Neural progenitor cell (in vitro differentiated cells): ENCODE results near the gene NAA60. TPM values are rescaled to one million over a fixed set of nuclear protein-coding genes. Genes with fewer than 3 reads are reported as not detected.
A peak's percentile ranks its signal among the peaks of the same experiment; 100 is the strongest.
"Not testable (repeated sequence)": the region's sequence is repeated elsewhere in the genome, so short reads cannot be mapped to it uniquely, and the experiment has no call there.

Experiments
- DNase-seq: peaks from one replicate; pipeline ENCODE4 v3.0.0-alpha.2; 2016; ENCODE audit warnings: low spot score
- H2AFZ ChIP-seq: fragments of 200-600 bp; sonication (generic); replicated peaks from 2 replicates; pipeline ENCODE4 v1.6.1; 2016; ENCODE audit warnings: antibody characterized with exemption
- H3F3A ChIP-seq: fragments of 200-600 bp; sonication (generic); 2 replicates; pipeline ENCODE4 v1.6.1; 2016; ENCODE audit warnings: antibody characterized with exemption, low read depth
- H3K27ac ChIP-seq: fragments of 200-600 bp; sonication (generic); 2 replicates; pipeline ENCODE4 v1.5.1; 2016; ENCODE audit warnings: mild to moderate bottlenecking
- H3K27me3 ChIP-seq: fragments of 200-600 bp; sonication (generic); 2 replicates; pipeline ENCODE4 v1.6.1; 2016; ENCODE audit warnings: mild to moderate bottlenecking, moderate library complexity
- H3K36me3 ChIP-seq: fragments of 200-600 bp; sonication (generic); 2 replicates; pipeline ENCODE4 v1.5.1; 2016
- H3K4me1 ChIP-seq: fragments of 200-600 bp; sonication (generic); 2 replicates; pipeline ENCODE4 v1.6.1; 2016; ENCODE audit warnings: mixed run types
- H3K4me2 ChIP-seq: fragments of 200-600 bp; sonication (generic); 2 replicates; pipeline ENCODE4 v1.6.1; 2016
- H3K4me3 ChIP-seq: fragments of 200-600 bp; sonication (generic); 2 replicates; pipeline ENCODE4 v1.5.1; 2016
- H3K79me2 ChIP-seq: fragments of 200-600 bp; sonication (generic); 2 replicates; pipeline ENCODE4 v1.6.1; 2016; ENCODE audit warnings: low read depth
- H3K9ac ChIP-seq: fragments of 200-600 bp; sonication (generic); 2 replicates; pipeline ENCODE4 v1.6.1; 2016
- H3K9me3 ChIP-seq: fragments of 200-600 bp; sonication (generic); 2 replicates; pipeline ENCODE4 v1.5.1; 2016; ENCODE audit warnings: low read depth
- H4K20me1 ChIP-seq: fragments of 200-600 bp; sonication (generic); 2 replicates; pipeline ENCODE4 v1.6.1; 2016; ENCODE audit warnings: low read depth
- H3K27ac Mint-ChIP-seq: 3 replicates; pipeline ENCODE4 v1.8.0; 2021; ENCODE audit warnings: mixed read lengths
- H3K27me3 Mint-ChIP-seq: 2 replicates; pipeline ENCODE4 v1.8.0; 2022; ENCODE audit warnings: low read depth, mild to moderate bottlenecking, inconsistent platforms, moderate library complexity, mixed read lengths; ENCODE audit not compliant: insufficient read depth
- H3K36me3 Mint-ChIP-seq: 3 replicates; pipeline ENCODE4 v1.8.0; 2021; ENCODE audit warnings: mixed read lengths
- H3K4me1 Mint-ChIP-seq: 3 replicates; pipeline ENCODE4 v1.8.0; 2021; ENCODE audit warnings: mixed read lengths
- H3K4me3 Mint-ChIP-seq: 3 replicates; pipeline ENCODE4 v1.8.0; 2021; ENCODE audit warnings: mild to moderate bottlenecking, moderate library complexity, mixed read lengths
- H3K9me3 Mint-ChIP-seq: 3 replicates; pipeline ENCODE4 v1.8.0; 2020; ENCODE audit warnings: mixed read lengths
- EZH2 ChIP-seq: fragments of 200-600 bp; sonication (generic); IDR thresholded peaks from 2 replicates; pipeline ENCODE4 v1.6.1; 2017; ENCODE audit warnings: antibody characterized with exemption, mild to moderate bottlenecking, moderate library complexity
- EZH2phosphoT487 ChIP-seq: fragments of 200-600 bp; sonication (generic); IDR thresholded peaks from 2 replicates; pipeline ENCODE4 v1.6.1; 2017; ENCODE audit warnings: antibody characterized with exemption
- total RNA-seq: library from RNA; depleted of rRNA; stranded (reverse); fragments of >200 nt; gene quantifications from 2 replicates; pipeline ENCODE4 v1.2.3, GENCODE V29; 2015; ENCODE audit warnings: low replicate concordance
- TF ChIP-seq, protein P1 (sequence below): fragments of 200-600 bp; sonication (generic); IDR thresholded peaks from 2 replicates; pipeline ENCODE4 v1.5.1; 2017; ENCODE audit warnings: antibody characterized with exemption, mild to moderate bottlenecking

The NAA60 gene
- total RNA-seq, 1 donor from 2014 or later: 14.8 TPM

DNA sequence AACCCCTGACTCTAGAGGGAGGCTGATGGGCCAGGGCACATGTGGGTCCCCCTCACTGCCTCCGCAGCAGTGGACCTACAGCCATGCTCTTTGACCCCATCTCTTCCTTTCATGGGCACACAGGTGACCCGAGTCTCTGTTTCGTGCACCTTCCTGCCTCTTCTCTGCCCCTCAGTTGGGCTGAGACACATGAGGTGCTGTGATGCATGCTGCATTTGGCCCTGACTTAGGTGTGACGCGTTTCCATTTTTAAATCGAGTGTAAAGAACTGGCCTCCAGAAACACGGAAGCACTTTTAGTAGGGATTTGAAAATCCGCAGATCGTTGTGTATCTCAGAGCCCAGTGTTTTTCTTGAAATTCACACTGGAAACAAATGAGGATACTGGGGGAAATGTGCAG lies 27.2 kb downstream of the NAA60 start:
- H3K27me3 Mint-ChIP-seq: peaks cover 6% of the 10 kb centered on the region
- H3K27ac Mint-ChIP-seq: peak overlapping the region; percentile 42
- peaks cover 34% of the 10 kb centered on the region for H4K20me1 ChIP-seq

DNA sequence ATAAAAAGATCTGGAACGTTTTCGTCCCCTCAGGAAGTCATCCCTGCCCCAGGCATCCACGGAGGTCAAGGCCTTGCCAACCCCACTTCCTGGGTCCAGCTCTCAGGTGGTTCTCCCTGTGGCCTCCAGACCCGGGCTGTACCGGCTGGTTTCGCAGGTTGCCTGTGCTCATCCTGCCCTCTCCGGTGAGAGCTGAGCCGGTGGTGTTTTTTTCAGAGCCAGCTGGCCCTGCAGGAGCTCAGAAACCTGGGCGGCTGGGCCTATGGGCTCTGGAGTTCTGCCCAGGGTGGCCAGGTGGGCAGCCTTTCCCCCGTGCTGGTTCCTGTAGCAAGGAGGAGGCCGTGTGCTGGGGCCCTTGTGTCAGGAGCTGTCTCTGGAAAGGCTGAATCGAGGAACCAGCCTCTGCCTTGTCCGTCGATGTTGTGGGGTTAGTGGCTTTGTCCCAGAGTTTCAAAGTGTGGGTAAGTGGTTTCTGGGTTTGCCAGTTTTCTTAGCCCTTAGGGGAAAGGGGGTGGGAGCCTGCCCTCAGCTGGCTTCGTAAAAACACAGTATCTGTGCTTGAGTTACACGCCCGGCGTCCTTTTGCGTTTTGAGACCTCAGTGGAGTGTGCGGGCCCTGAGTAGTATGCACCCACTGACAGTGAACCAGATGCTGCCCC lies 28.2 kb downstream of the NAA60 start:
- peaks cover 93% of the 10 kb centered on the region for H3K79me2 ChIP-seq
- H3K9me3 ChIP-seq: no peaks in the 10 kb centered on the region
- H3K27me3 Mint-ChIP-seq: peaks cover 3% of the 10 kb centered on the region
- H3K4me3 ChIP-seq: no peak overlapping the region
- peaks cover 16% of the 10 kb centered on the region for H3K36me3 Mint-ChIP-seq
- H3K9me3 Mint-ChIP-seq: no peaks in the 10 kb centered on the region
- no peak overlapping the region for H3K4me2 ChIP-seq
- H3K4me3 Mint-ChIP-seq: no peak overlapping the region
- no peaks in the 10 kb centered on the region for H3K27me3 ChIP-seq
- no peak overlapping the region for H3K27ac ChIP-seq
- DNase-seq: no peak
- TF ChIP-seq EZH2phosphoT487 (no peak), EZH2 (no peak)
- TF ChIP-seq, protein P1, sequence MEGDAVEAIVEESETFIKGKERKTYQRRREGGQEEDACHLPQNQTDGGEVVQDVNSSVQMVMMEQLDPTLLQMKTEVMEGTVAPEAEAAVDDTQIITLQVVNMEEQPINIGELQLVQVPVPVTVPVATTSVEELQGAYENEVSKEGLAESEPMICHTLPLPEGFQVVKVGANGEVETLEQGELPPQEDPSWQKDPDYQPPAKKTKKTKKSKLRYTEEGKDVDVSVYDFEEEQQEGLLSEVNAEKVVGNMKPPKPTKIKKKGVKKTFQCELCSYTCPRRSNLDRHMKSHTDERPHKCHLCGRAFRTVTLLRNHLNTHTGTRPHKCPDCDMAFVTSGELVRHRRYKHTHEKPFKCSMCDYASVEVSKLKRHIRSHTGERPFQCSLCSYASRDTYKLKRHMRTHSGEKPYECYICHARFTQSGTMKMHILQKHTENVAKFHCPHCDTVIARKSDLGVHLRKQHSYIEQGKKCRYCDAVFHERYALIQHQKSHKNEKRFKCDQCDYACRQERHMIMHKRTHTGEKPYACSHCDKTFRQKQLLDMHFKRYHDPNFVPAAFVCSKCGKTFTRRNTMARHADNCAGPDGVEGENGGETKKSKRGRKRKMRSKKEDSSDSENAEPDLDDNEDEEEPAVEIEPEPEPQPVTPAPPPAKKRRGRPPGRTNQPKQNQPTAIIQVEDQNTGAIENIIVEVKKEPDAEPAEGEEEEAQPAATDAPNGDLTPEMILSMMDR: no peak
- H3K27ac Mint-ChIP-seq: no peak overlapping the region
- peaks cover 5% of the 10 kb centered on the region for H3F3A ChIP-seq
- peaks cover 12% of the 10 kb centered on the region for H3K4me1 ChIP-seq
- H3K36me3 ChIP-seq: no peaks in the 10 kb centered on the region
- H4K20me1 ChIP-seq: peaks cover 39% of the 10 kb centered on the region
- H3K9ac ChIP-seq: no peak overlapping the region
- peaks cover 16% of the 10 kb centered on the region for H3K4me1 Mint-ChIP-seq
- no peak overlapping the region for H2AFZ ChIP-seq

More for the DNA sequence above, 27.2 kb downstream of the NAA60 start:
- no peaks in the 10 kb centered on the region for H3K9me3 Mint-ChIP-seq
- no peak overlapping the region for H3K27ac ChIP-seq
- H3K9ac ChIP-seq: no peak overlapping the region
- H2AFZ ChIP-seq: no peak overlapping the region
- H3K36me3 ChIP-seq: no peaks in the 10 kb centered on the region
- peaks cover 20% of the 10 kb centered on the region for H3K4me1 Mint-ChIP-seq
- no peaks in the 10 kb centered on the region for H3K27me3 ChIP-seq
- H3K36me3 Mint-ChIP-seq: peaks cover 20% of the 10 kb centered on the region
- no peak overlapping the region for H3K4me3 ChIP-seq
- H3F3A ChIP-seq: peaks cover 5% of the 10 kb centered on the region
- no peak overlapping the region for H3K4me3 Mint-ChIP-seq
- TF ChIP-seq, protein P1: no peak
- TF ChIP-seq EZH2 (no peak), EZH2phosphoT487 (no peak)
- no peaks in the 10 kb centered on the region for H3K9me3 ChIP-seq
- H3K79me2 ChIP-seq: peaks cover 100% of the 10 kb centered on the region
- no peak overlapping the region for H3K4me2 ChIP-seq
- DNase-seq: no peak
- peaks cover 12% of the 10 kb centered on the region for H3K4me1 ChIP-seq

DNA sequence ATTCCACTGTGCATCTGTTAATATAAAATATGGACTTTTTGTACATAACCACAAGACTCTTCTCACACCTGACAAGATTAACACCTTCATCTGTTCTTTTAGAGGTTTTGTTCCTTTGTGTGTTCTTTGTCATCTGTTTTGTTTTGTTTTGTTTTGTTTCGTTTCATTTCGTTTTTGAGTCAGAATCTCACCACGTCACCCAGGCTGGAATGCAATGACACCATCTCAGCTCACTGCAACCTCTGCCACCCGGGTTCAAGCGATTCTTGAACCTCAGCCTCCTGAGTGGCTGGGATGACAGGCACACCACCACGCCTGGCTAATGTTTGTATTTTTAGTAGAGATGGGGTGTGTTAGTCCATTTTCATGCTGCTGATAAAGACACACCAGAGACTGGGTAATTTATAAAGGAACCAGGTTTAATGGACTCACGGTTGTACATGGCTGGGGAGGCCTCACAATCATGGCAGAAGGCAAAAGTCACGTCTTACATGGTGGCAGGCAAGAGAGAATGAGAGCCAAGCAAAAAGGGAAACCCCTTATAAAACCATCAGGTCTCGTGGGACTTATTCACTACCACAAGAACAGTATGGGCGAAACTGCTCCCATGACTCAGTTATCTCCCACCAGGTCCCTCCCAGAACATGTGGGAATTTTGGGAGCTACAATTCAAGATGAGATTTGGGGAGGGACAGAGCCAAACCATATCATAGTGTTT lies 29.6 kb downstream of the NAA60 start:
- H3K36me3 Mint-ChIP-seq: peaks cover 14% of the 10 kb centered on the region
- DNase-seq: no peak
- no peak overlapping the region for H3K4me3 Mint-ChIP-seq
- Histone ChIP-seq H3K9me3 (no peaks in the 10 kb centered on the region), H3K9ac (no peak overlapping the region), H2AFZ (no peak overlapping the region), H3K79me2 (peaks cover 86% of the 10 kb centered on the region), H3K27me3 (no peaks in the 10 kb centered on the region), H3K4me1 (peaks cover 7% of the 10 kb centered on the region), H3F3A (peaks cover 5% of the 10 kb centered on the region), H3K36me3 (no peaks in the 10 kb centered on the region), H3K4me2 (no peak overlapping the region), H3K27ac (no peak overlapping the region), H4K20me1 (peaks cover 34% of the 10 kb centered on the region), H3K4me3 (no peak overlapping the region)
- no peak for TF ChIP-seq EZH2phosphoT487
- TF ChIP-seq EZH2: no peak
- TF ChIP-seq, protein P1: no peak
- peaks cover 2% of the 10 kb centered on the region for H3K27me3 Mint-ChIP-seq
- peaks cover 5% of the 10 kb centered on the region for H3K4me1 Mint-ChIP-seq
- no peak overlapping the region for H3K27ac Mint-ChIP-seq
- H3K9me3 Mint-ChIP-seq: no peaks in the 10 kb centered on the region

DNA sequence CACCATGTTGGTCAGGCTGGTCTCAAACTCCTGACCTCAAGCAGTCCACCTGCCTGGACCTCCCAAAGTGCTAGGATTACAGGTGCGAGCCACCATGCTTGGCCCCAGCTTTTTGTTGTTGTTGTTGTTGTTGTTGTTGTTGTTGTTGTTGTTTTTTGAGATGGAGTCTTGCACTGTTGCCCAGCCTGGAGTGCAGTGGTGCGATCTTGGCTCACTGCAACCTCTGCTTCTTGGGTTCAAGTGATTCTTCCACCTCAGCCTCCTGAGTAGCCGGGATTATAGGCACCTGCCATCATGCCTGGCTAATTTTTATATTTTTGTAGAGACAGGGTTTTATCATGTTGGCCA lies 30.1 kb downstream of the NAA60 start:
- Histone ChIP-seq H3K79me2 (peaks cover 86% of the 10 kb centered on the region), H4K20me1 (peaks cover 31% of the 10 kb centered on the region)
- not testable (repeated sequence) for H3K9me3 ChIP-seq, H3K9me3 Mint-ChIP-seq, H3K27ac ChIP-seq, H3K36me3 ChIP-seq, H3F3A ChIP-seq, H3K4me3 ChIP-seq, H3K4me3 Mint-ChIP-seq, H3K27me3 ChIP-seq, DNase-seq, H3K27ac Mint-ChIP-seq, H3K9ac ChIP-seq, H3K4me1 ChIP-seq, H3K4me2 ChIP-seq, H3K27me3 Mint-ChIP-seq, H2AFZ ChIP-seq, H3K4me1 Mint-ChIP-seq
- peaks cover 14% of the 10 kb centered on the region for H3K36me3 Mint-ChIP-seq
